BE2C (cell line): ENCODE results near the gene RSAD2.

Experiments used
- DNase-seq: peaks from one replicate; pipeline ENCODE4 v3.0.0-alpha.2; 2020
- H3K27me3 ChIP-seq: fragments of 250-450 bp; sonication (Bioruptor Pico); 2 replicates; pipeline ENCODE4 v1.5.1; 2020; ENCODE audit warnings: mild to moderate bottlenecking
- H3K36me3 ChIP-seq: fragments of 250-450 bp; sonication (Bioruptor Pico); 2 replicates; pipeline ENCODE4 v1.5.1; 2020; ENCODE audit warnings: mild to moderate bottlenecking
- H3K4me1 ChIP-seq: fragments of 250-450 bp; sonication (Bioruptor Pico); 2 replicates; pipeline ENCODE4 v1.5.1; 2020
- H3K4me3 ChIP-seq: 2 replicates; pipeline ENCODE4 v1.5.1; 2011; ENCODE audit warnings: low read depth, low read length
- H3K9me3 ChIP-seq: fragments of 250-450 bp; sonication (Bioruptor Pico); 2 replicates; pipeline ENCODE4 v1.5.1; 2020
- TF ChIP-seq, protein P1 (sequence below): IDR thresholded peaks from 2 replicates; pipeline ENCODE4 v1.5.1; 2012; ENCODE audit warnings: mild to moderate bottlenecking, low read depth, low read length

RSAD2 gene

DNA sequence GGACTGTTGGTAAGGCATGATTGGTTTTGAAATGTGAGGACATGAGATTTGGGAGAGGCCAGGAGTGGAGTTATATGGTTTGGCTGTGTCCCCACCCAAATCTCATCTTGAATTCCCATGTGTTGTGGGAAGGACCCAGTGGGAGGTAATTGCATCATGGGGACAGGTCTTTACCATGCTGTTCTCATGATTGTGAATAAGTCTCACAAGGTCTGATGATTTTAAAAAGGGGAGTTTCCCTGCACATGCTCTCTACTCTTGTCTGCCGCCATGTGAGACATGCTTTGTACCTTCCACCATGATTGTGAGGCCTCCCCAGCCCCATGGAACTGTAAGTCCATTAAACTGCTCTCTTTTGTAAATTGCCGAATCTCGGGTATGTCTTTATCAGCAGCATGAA, 17.3 kb upstream of the RSAD2 start:
- Histone ChIP-seq H3K4me1 (peaks cover 10% of the 10 kb centered on the region), H3K27me3 (no peaks in the 10 kb centered on the region), H3K9me3 (no peaks in the 10 kb centered on the region; the same call in 1 of the 2 replicates), H3K4me3 (no peak overlapping the region), H3K36me3 (no peaks in the 10 kb centered on the region)
- DNase-seq, result no peak
- TF ChIP-seq, protein P1, sequence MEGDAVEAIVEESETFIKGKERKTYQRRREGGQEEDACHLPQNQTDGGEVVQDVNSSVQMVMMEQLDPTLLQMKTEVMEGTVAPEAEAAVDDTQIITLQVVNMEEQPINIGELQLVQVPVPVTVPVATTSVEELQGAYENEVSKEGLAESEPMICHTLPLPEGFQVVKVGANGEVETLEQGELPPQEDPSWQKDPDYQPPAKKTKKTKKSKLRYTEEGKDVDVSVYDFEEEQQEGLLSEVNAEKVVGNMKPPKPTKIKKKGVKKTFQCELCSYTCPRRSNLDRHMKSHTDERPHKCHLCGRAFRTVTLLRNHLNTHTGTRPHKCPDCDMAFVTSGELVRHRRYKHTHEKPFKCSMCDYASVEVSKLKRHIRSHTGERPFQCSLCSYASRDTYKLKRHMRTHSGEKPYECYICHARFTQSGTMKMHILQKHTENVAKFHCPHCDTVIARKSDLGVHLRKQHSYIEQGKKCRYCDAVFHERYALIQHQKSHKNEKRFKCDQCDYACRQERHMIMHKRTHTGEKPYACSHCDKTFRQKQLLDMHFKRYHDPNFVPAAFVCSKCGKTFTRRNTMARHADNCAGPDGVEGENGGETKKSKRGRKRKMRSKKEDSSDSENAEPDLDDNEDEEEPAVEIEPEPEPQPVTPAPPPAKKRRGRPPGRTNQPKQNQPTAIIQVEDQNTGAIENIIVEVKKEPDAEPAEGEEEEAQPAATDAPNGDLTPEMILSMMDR, result no peak

DNA sequence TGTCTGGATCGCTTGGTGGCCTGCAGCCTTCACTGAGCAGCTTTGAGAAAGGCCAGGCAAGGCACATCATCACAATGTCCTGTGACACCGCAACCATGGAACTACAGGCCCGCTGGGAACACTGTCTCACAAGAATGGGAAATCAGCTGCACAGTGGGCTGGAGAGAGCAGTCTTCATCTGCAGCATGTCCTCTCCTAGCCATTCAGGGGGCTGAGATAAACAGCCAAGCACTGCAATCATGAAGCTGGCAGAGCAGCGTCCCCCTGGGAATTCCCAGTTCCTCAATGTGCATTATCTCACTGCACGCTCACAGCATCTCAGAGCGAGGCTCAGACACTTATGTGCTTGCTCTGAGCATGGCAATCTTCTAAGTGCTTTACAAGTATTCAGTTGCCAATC, 13.8 kb upstream of the RSAD2 start:
- H3K27me3 ChIP-seq, result no peaks in the 10 kb centered on the region
- no peaks in the 10 kb centered on the region for H3K36me3 ChIP-seq
- no peak overlapping the region for H3K4me3 ChIP-seq
- no peaks in the 10 kb centered on the region; the same call in 1 of the 2 replicates for H3K9me3 ChIP-seq
- H3K4me1 ChIP-seq, result peaks cover 10% of the 10 kb centered on the region
- DNase-seq, result peak; percentile 85
- TF ChIP-seq, protein P1, result no peak

DNA sequence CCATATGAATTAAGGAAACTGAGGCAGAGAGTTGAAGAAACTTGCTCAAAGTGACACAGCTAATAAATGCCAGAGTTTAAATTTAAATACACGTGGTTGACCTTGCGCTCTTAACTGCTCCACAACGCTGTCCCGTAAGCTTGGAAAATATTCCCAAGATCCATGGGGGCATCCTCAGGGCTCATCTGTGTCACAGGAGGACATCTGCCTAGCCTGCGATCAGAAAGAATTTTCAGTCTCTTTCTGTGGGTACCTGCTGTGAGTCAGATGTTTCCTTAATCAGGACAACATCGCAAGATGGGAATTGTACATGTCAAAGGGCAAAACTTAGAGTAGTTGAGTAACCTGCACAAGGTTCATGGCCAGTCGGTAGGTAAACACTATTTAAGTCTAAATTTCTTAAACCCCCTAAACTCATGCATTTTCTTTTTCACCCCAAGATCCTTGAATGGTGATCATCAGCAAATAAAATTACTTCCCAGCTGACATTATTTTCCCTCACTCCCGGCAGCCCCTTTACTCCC, 13.3 kb upstream of the RSAD2 start:
- Histone ChIP-seq H3K4me1 (peaks cover 10% of the 10 kb centered on the region), H3K36me3 (no peaks in the 10 kb centered on the region), H3K9me3 (no peaks in the 10 kb centered on the region; the same call in 1 of the 2 replicates), H3K27me3 (no peaks in the 10 kb centered on the region), H3K4me3 (no peak overlapping the region)
- no peak for DNase-seq
- TF ChIP-seq, protein P1, result no peak

DNA sequence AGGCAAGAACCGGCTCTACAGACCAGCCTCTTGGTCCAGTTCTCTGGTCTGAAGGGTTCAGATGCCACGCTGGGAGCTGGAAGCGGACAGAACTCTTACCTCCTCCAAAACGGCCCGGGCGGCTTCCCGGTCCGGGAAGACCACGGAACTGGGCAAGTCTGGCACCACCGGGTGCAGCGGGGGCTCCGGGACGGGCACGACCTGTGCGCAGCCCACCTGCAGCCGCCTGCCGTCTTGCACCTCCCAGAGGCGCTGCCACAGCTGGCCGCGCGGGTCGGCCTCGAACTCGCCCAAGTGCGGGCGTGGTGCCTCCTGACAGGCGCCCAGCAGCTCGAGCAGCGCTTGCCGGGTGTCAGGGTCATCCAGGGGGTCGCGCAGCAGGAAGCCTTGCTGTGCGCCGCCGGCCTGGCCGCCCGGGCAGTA, 12.6 kb upstream of the RSAD2 start:
- no peaks in the 10 kb centered on the region for H3K27me3 ChIP-seq
- H3K36me3 ChIP-seq, result no peaks in the 10 kb centered on the region
- TF ChIP-seq, protein P1, result no peak
- peak overlapping the region; percentile 65 for H3K4me3 ChIP-seq
- peaks cover 10% of the 10 kb centered on the region for H3K4me1 ChIP-seq
- H3K9me3 ChIP-seq, result no peaks in the 10 kb centered on the region; the same call in 1 of the 2 replicates
- no peak for DNase-seq

DNA sequence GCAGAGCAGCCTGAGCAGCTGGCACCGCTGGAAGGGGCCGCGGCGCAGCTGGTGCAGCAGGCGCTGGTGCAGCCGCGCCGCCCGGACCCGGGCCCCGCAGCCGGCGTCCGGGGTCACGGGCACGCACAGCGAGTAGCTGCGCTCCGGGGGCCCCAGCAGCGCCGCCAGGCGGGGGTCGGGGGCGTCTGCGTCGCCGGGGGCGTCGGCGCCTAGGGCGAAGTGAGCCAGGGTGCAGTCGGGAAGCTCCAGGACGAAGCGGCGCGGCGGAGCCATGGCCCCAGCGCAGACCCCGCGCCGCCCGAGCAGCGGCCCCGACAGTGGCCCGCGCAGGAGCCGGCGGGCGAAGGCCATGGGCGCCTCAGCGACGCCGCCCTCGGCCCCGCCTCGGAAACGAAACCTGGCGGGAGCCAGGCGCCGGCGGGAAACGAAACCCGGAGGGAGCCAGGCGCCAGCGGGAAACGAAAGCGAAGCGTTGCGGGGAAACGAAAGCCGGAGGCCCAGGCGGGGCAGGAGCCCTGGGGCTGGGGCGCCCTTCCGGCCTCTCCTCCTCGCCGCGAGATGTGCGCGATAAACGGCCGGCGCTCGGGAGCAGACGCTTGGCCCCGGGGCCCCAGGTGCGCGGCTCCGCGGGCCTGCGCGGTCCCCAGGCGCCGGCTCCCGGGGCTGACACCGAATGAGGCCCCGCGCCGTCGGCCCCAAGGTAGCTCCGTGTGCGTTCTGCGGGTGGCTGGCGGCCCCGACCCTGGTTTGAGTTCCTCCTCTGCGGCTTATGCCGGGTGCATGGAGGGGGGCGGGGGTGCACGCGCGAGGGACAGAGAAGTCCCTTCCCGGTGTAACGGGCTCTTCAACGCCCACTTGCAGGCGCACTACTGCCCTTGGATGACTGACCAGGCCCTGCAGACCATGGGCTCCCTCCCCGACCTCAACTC, 12.0 kb upstream of the RSAD2 start, which contains the start of gene CMPK2:
Gene CMPK2, minus strand, starts transcription at position 562 of the 929 bp plus-strand sequence. Its CDS starts 211 bp downstream, at position 351.
- Histone ChIP-seq H3K4me1 (peaks cover 10% of the 10 kb centered on the region), H3K27me3 (no peaks in the 10 kb centered on the region), H3K9me3 (no peaks in the 10 kb centered on the region), H3K36me3 (no peaks in the 10 kb centered on the region), H3K4me3 (peak within 1 kb of the TSS; percentile 65)
- TF ChIP-seq, protein P1, result peak; percentile 15
- peak; percentile 73 for DNase-seq
